ENCODE data around the gene STYXL1. TPM values are rescaled to one million over a fixed set of nuclear protein-coding genes. Genes with fewer than 3 reads are reported as not detected.

The STYXL1 gene
- total and polyA plus RNA-seq, 2 donors (not counting 1 experiment from before 2014, with no cell fraction given): 49.0 to 49.8 TPM

DNA sequence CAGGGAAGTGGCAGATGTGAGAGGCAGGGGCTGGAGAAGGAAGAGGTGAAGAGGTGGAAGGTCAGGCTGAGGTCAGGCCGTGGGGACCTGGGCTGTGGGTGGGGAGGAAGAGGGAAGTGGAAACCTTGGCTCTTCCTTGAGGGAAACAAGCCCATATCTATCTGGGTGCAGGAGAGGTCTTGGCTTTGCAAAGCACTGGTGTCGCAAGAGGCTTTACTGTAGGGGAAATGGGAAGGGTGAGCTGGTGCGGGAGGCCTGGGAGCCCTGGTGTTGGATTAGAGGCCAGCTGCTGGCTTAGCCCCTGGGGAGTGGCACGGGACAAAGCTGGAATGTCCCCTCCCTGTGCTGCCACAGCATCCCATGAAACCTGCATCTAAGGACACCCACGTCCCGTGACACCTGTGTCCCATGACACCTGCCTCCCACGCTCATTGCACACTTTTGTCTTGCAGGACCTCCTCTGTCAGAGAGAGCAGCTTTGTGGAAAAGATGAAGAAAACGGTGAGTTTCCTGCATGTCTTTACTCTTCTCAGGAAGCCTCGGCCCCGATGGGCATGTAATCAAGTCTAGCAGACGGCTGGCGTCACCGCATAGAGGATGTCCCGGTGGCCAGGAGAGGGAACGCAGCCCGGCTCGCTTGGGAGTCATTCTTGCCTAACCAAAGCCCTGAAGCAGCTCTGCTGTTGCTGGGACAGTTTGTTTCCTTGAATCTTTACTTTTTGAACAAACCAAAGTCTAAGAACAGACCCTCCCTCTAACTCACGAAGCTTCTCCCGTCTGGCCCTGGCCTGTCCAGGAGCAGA lies 75.6 kb downstream of the STYXL1 start:
- Histone ChIP-seq H3K27ac (ENCODE audit: insufficient read depth, low read length) (no peak overlapping the region), H3K27me3 (ENCODE audit: control insufficient read depth, insufficient read depth, low read length) (no peaks in the 10 kb centered on the region), H3K4me1 (ENCODE audit: control insufficient read depth, extremely low read depth, insufficient read depth, low read length) (peaks cover 26% of the 10 kb centered on the region), H3K9ac (ENCODE audit: insufficient read depth, low read length) (no peak overlapping the region), H3K9me3 (ENCODE audit: control insufficient read depth, insufficient read depth, low read depth, low read length) (no peaks in the 10 kb centered on the region), H3K4me3 (replicated peaks in 1 of 4; ENCODE audit: control extremely low read depth in 1 of 4, insufficient read depth in 1 of 4, low read depth in 3 of 4, low read length in 4 of 4) (no peak overlapping the region), H3K79me2 (ENCODE audit: control insufficient read depth, insufficient read depth, low read length) (no peaks in the 10 kb centered on the region), H2AFZ (ENCODE audit: low read length) (no peak overlapping the region), H4K20me1 (ENCODE audit: control insufficient read depth, extremely low read depth, insufficient read depth, low read length) (no peaks in the 10 kb centered on the region), H3K4me2 (ENCODE audit: extremely low read depth, insufficient read depth, low read length) (no peak overlapping the region), H3K36me3 (ENCODE audit: control insufficient read depth, insufficient read depth, low read length) (peaks cover 13% of the 10 kb centered on the region)
- peak in 1 of 2 donors; percentile 36 for DNase-seq (ENCODE audit: low read depth in 2 of 2)
- no peak for TF ChIP-seq EZH2 (IDR thresholded peaks at IDR 0.05; ENCODE audit: low read length, missing control alignments)
- TF ChIP-seq, protein P1, sequence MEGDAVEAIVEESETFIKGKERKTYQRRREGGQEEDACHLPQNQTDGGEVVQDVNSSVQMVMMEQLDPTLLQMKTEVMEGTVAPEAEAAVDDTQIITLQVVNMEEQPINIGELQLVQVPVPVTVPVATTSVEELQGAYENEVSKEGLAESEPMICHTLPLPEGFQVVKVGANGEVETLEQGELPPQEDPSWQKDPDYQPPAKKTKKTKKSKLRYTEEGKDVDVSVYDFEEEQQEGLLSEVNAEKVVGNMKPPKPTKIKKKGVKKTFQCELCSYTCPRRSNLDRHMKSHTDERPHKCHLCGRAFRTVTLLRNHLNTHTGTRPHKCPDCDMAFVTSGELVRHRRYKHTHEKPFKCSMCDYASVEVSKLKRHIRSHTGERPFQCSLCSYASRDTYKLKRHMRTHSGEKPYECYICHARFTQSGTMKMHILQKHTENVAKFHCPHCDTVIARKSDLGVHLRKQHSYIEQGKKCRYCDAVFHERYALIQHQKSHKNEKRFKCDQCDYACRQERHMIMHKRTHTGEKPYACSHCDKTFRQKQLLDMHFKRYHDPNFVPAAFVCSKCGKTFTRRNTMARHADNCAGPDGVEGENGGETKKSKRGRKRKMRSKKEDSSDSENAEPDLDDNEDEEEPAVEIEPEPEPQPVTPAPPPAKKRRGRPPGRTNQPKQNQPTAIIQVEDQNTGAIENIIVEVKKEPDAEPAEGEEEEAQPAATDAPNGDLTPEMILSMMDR (conservative IDR thresholded peaks at IDR 0.05 in 1 of 2, IDR thresholded peaks at IDR 0.05 in 1 of 2; ENCODE audit: low read depth in 1 of 2, low read length in 2 of 2): no peak

DNA sequence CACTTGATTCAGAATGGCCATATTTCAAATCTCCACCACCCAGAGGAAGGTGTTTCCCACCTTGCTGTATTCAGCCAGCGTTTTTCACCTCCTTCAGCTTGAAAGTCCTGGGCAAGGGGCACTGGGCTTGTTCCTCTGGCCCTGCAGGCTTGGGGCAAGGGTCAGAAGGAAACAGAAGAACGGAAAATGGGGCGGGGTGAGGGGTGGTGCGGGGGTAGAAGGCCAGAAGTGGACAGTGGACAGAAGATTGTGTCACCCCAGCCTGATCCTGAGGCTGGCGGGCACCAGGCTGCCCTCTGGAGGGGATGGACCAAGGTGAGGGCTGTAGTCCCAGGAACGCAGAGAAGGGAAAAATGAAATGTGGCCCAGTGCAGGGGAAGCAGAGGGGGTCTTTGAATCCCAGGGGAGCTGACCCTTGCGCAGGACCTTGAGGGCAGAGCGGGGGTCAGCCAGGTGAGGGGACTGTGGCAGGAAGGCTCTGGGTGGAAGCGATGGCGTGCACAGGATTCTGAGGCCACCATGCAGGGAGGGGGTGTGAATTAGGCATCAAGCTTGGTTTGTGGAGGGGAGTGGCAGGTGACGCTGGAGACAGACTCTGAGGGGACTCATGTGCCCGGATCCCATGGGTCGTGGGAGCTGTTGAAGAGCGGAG lies 76.4 kb downstream of the STYXL1 start:
- Histone ChIP-seq H4K20me1 (ENCODE audit: control insufficient read depth, extremely low read depth, insufficient read depth, low read length) (no peaks in the 10 kb centered on the region), H3K9me3 (ENCODE audit: control insufficient read depth, insufficient read depth, low read depth, low read length) (no peaks in the 10 kb centered on the region), H3K27ac (ENCODE audit: insufficient read depth, low read length) (no peak overlapping the region), H3K36me3 (ENCODE audit: control insufficient read depth, insufficient read depth, low read length) (peaks cover 13% of the 10 kb centered on the region), H3K27me3 (ENCODE audit: control insufficient read depth, insufficient read depth, low read length) (no peaks in the 10 kb centered on the region), H3K4me2 (ENCODE audit: extremely low read depth, insufficient read depth, low read length) (no peak overlapping the region), H3K79me2 (ENCODE audit: control insufficient read depth, insufficient read depth, low read length) (no peaks in the 10 kb centered on the region), H3K9ac (ENCODE audit: insufficient read depth, low read length) (no peak overlapping the region), H3K4me1 (ENCODE audit: control insufficient read depth, extremely low read depth, insufficient read depth, low read length) (peaks cover 32% of the 10 kb centered on the region), H2AFZ (ENCODE audit: low read length) (no peak overlapping the region), H3K4me3 (replicated peaks in 1 of 4; ENCODE audit: control extremely low read depth in 1 of 4, insufficient read depth in 1 of 4, low read depth in 3 of 4, low read length in 4 of 4) (no peak overlapping the region)
- DNase-seq (ENCODE audit: low read depth in 2 of 2): no peak
- TF ChIP-seq, protein P1 (conservative IDR thresholded peaks at IDR 0.05 in 1 of 2, IDR thresholded peaks at IDR 0.05 in 1 of 2; ENCODE audit: low read depth in 1 of 2, low read length in 2 of 2): no peak
- no peak for TF ChIP-seq EZH2 (IDR thresholded peaks at IDR 0.05; ENCODE audit: low read length, missing control alignments)

DNA sequence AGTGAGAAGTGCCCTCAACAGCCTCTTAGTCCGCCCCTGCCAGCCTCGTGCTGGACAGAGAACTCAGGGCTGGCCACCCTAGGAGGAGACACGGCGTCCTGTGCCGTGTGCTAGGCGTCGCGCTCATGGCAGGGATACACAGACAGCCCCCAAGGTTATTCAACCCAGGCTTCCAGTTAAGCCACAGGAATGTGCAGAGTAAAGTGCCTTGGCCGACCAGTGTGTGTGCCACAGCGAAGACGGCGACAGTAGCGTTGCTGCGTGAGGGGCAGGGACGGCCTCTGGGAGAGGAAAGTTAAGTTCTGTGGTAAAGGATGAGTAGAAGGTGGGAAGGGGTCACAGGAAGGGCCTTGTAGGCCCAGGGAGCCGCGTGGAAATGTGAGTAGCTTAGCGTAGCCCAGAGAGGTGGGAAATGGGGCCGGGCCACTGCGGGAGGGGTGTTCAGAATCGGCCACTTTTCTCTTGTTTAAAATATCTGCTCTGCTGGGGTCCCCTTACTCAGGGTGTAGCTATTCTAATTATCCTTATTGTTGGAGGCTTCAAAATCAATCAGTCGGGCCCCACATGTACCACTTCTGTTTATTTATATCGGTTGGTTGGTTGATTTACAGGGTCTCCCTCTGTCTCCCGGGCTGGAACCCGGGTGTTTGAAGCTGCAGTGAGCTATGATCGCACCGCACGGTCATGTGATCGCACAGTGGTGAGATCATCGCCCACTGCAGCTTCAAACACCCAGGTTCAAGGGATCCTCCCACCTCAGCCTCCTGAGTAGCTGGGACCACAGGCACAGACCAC lies 77.9 kb downstream of the STYXL1 start:
- no peak overlapping the region for H3K4me3 ChIP-seq (replicated peaks in 1 of 4; ENCODE audit: control extremely low read depth in 1 of 4, insufficient read depth in 1 of 4, low read depth in 3 of 4, low read length in 4 of 4)
- H3K79me2 ChIP-seq (ENCODE audit: control insufficient read depth, insufficient read depth, low read length): no peaks in the 10 kb centered on the region
- H3K27ac ChIP-seq (ENCODE audit: insufficient read depth, low read length): peak overlapping the region; percentile 9
- H3K4me1 ChIP-seq (ENCODE audit: control insufficient read depth, extremely low read depth, insufficient read depth, low read length): peaks cover 42% of the 10 kb centered on the region
- H3K27me3 ChIP-seq (ENCODE audit: control insufficient read depth, insufficient read depth, low read length): no peaks in the 10 kb centered on the region
- H2AFZ ChIP-seq (ENCODE audit: low read length): no peak overlapping the region
- H3K9me3 ChIP-seq (ENCODE audit: control insufficient read depth, insufficient read depth, low read depth, low read length): no peaks in the 10 kb centered on the region
- peaks cover 15% of the 10 kb centered on the region for H3K36me3 ChIP-seq (ENCODE audit: control insufficient read depth, insufficient read depth, low read length)
- H4K20me1 ChIP-seq (ENCODE audit: control insufficient read depth, extremely low read depth, insufficient read depth, low read length): no peaks in the 10 kb centered on the region
- no peak overlapping the region for H3K4me2 ChIP-seq (ENCODE audit: extremely low read depth, insufficient read depth, low read length)
- no peak for DNase-seq (ENCODE audit: low read depth in 2 of 2)
- H3K9ac ChIP-seq (ENCODE audit: insufficient read depth, low read length): no peak overlapping the region
- TF ChIP-seq EZH2 (IDR thresholded peaks at IDR 0.05; ENCODE audit: low read length, missing control alignments): no peak
- TF ChIP-seq, protein P1 (conservative IDR thresholded peaks at IDR 0.05 in 1 of 2, IDR thresholded peaks at IDR 0.05 in 1 of 2; ENCODE audit: low read depth in 1 of 2, low read length in 2 of 2): no peak

All from fibroblast of lung (primary cell).